ENCODE results near the gene NF1.

Gene NF1

DNA sequence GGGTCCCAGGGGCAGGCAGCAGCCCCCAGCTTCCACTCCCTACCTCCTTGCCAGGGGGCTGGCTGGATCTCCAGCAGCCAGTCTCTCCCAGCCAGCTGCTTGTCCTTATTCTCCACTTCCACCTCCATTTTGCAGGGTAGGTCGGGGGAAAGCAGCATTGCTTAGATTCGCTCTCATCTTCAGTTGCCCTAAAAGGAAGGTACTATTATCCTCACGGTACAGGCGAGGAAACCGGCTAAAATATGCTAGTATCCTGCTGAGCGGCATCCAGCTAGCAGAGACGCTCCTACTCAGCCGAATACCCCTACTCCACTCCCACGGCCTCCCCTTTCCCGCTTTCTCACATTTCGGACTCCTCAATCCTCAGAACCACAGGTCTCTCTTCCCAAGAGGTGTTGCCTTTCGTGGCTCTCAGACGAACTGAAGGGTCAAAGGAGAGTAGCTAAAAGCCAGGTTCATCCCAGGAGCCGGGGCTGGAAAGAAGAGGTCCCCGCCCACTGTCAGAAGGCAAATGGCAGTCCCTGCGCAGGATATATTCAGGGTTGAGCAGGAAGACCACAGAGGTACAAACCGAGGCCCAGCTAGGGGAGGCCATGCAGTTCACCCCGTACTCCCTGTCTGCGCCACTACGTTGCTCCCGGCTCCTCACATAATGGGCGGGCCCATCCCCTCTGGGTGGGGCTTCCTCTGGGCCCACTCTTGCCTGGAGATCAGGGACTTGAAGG, 295.0 kb downstream of the NF1 start:
- no peak for DNase-seq (ENCODE audit: extremely low spot score)
- ChIA-PET CTCF (interaction anchor here (0.9 to 3.3 kb wide), 15 partner anchors 9 to 452 kb away, joined by 3 to 23 read pairs (median 4); no protein-coding TSS in a partner anchor), POLR2A (no interaction called here)
- TF ChIP-seq, protein P1, sequence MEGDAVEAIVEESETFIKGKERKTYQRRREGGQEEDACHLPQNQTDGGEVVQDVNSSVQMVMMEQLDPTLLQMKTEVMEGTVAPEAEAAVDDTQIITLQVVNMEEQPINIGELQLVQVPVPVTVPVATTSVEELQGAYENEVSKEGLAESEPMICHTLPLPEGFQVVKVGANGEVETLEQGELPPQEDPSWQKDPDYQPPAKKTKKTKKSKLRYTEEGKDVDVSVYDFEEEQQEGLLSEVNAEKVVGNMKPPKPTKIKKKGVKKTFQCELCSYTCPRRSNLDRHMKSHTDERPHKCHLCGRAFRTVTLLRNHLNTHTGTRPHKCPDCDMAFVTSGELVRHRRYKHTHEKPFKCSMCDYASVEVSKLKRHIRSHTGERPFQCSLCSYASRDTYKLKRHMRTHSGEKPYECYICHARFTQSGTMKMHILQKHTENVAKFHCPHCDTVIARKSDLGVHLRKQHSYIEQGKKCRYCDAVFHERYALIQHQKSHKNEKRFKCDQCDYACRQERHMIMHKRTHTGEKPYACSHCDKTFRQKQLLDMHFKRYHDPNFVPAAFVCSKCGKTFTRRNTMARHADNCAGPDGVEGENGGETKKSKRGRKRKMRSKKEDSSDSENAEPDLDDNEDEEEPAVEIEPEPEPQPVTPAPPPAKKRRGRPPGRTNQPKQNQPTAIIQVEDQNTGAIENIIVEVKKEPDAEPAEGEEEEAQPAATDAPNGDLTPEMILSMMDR (IDR thresholded peaks at IDR 0.05; ENCODE audit: control extremely low read depth, extremely low read depth, low read depth, missing control alignments): no peak

DNA sequence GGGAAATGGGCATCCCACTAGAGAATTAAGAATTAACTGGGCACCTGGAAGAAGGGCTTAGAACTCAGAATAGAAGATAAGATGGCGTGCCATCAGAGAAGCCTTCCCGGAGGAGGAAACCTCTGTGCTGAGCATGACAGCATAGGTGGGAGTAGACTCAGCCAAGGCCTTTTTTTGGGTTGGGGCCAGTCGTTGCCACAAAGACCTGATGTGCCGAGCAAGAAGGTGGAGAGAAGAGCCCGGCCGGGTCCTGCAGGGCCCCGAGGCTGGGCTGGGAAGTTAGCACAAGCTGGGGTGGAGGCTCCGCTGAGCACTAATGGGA, 295.6 kb downstream of the NF1 start:
- TF ChIP-seq, protein P1 (IDR thresholded peaks at IDR 0.05; ENCODE audit: control extremely low read depth, extremely low read depth, low read depth, missing control alignments): no peak
- ChIA-PET CTCF (interaction anchor here (1.4 to 3.3 kb wide), 7 partner anchors 12 to 451 kb away, joined by 3 to 23 read pairs (median 10); no protein-coding TSS in a partner anchor), POLR2A (no interaction called here)
- DNase-seq (ENCODE audit: extremely low spot score): no peak

DNA sequence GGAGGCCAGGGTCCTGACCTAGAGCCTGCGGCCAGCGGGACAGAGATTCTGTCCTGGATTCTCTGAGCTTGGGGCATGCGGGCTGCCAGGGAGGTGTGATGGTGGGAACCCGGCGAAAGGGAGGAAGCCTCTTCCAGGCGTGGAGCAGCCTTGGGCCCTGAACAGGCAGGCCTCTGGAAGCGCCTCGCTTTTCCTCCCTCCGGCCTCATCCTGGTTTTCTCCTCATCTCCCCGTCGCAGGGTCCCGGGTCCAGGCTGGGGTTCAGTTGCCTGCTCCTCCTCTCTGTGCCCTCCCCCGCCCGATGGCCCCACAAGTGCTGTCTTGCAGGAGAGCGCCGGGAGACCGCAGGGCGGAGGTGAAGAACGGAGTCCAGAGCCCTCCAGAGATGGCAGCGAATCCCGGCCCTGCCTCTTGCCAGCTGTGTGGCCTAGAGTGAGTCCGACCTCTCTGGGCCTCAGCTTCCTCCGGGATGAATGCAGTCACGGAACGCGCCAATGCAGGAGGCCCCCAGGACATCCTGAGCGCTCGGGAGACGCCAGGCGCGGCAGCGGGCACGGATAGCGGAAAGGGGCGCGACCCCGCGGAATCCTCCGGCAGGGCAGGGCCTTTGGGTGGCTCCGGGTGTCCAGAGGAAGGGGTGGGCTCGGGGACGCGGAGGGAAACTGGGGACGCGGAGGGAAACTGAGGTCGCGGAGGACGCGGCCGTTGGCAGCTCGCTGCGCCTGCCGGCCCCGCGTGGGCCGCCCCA, 296.1 kb downstream of the NF1 start:
- ChIA-PET CTCF (interaction anchor here (2.8 kb wide), 1 partner anchor 12 kb away, joined by 17 read pairs; no protein-coding TSS in a partner anchor), POLR2A (no interaction called here)
- TF ChIP-seq, protein P1 (IDR thresholded peaks at IDR 0.05; ENCODE audit: control extremely low read depth, extremely low read depth, low read depth, missing control alignments): no peak
- no peak for DNase-seq (ENCODE audit: extremely low spot score)

DNA sequence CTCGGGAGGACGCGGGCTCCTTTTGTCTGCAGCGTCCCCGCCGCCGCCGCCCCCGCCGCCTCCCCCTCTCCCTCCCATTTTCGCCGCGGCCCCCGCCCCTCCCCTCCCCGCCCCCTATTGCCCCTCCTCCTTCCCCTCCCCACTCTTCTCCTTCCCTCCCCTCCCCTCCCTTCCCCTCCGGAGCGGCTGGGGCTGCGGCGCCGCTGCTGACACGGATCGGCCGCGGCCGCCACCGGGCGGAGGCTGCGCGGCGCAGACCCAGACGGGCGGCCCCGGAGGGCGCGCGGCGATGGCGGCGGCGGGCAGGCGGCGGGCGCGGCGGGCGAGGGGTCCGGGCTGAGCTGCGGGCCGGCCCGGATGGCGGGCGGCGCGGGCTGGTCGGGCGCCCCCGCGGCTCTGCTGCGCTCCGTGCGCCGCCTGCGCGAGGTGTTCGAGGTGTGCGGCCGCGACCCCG, 296.7 kb downstream of the NF1 start, which contains the start of gene RAB11FIP4:
Gene RAB11FIP4 (plus strand): TSS at position 180 of the 454 bp plus-strand sequence. CDS start 178 bp downstream, at position 358.
- DNase-seq (ENCODE audit: extremely low spot score): no peak
- CTCF ChIA-PET: no interaction called here
- POLR2A ChIA-PET: no interaction called here
- TF ChIP-seq, protein P1 (IDR thresholded peaks at IDR 0.05; ENCODE audit: control extremely low read depth, extremely low read depth, low read depth, missing control alignments): no peak

DNA sequence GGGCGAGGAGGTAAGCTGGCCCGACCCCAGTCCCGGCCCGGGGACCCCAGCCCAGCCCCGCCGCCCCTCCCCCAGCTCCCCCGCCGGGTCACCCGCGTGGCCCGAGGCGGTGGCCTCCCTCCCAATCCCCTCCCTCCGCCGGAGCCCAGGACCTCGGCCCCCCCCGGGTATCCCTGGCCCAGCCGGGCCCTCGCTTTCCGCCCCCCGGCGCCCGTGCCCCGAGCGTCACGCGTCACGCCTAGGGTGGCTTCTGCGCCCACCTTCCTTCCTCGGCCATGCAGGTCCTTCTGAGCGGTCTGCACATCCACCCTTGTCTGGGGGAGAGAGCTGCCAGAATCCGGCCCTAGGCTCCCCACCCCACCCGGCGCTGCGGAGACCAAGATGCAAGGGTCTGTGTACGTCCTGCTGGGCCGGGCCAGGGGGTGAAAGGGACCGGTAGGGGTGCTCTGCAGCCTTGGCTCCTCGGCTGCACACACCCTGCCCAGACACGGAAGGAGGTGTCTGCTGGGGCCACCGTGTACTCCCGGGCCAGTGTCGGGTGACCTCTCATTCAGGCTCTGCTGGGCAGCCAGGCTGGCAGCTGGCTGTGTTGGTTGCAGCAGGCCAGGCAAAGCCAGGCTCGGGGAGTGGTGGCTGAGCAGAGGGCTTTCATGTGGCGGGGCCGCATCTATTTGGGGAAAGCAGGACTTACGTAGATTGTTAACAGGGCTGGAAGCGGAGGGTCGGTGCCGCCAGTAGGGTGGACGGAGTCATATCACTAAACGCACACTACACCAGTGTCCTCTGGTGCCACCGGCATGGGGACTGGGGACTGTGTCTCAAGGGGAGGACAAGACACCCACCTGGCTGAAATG, 297.5 kb downstream of the NF1 start:
- no peak for DNase-seq (ENCODE audit: extremely low spot score)
- POLR2A ChIA-PET: no interaction called here
- CTCF ChIA-PET: no interaction called here
- TF ChIP-seq, protein P1 (IDR thresholded peaks at IDR 0.05; ENCODE audit: control extremely low read depth, extremely low read depth, low read depth, missing control alignments): no peak
